H9 (cell line): Measurements from ENCODE around the gene SFMBT2. TPM values are rescaled to one million over a fixed set of nuclear protein-coding genes. Genes with fewer than 3 reads are reported as not detected.

Experiments
- DNase-seq: peaks from one replicate; pipeline ENCODE4 v3.0.0-alpha.2; 2017
- H2AFZ ChIP-seq: one replicate; pipeline ENCODE4 v1.6.1; 2013; ENCODE audit warnings: mild to moderate bottlenecking, low read length, control low read depth, moderate library complexity
- H2AK5ac ChIP-seq: 2 replicates; pipeline ENCODE4 v1.6.1; 2013; ENCODE audit warnings: low read length, control low read depth, mixed read lengths; ENCODE audit not compliant: insufficient read length
- H2BK120ac ChIP-seq: one replicate; pipeline ENCODE4 v1.6.1; 2013; ENCODE audit warnings: low read depth, mild to moderate bottlenecking, low read length, control low read depth, inconsistent platforms; ENCODE audit not compliant: poor library complexity, severe bottlenecking
- H2BK12ac ChIP-seq: 2 replicates; pipeline ENCODE4 v1.6.1; 2013; ENCODE audit warnings: low read length, control low read depth, mixed read lengths, low read depth; ENCODE audit not compliant: insufficient read length
- H2BK15ac ChIP-seq: 2 replicates; pipeline ENCODE4 v1.6.1; 2013; ENCODE audit warnings: low read depth, low read length, control low read depth
- H2BK20ac ChIP-seq: one replicate; pipeline ENCODE4 v1.6.1; 2013; ENCODE audit warnings: low read depth, mild to moderate bottlenecking, low read length, control low read depth, inconsistent platforms; ENCODE audit not compliant: poor library complexity, severe bottlenecking
- H2BK5ac ChIP-seq: 2 replicates; pipeline ENCODE4 v1.6.1; 2013; ENCODE audit warnings: low read length, control low read depth, mixed read lengths; ENCODE audit not compliant: insufficient read length
- H3K14ac ChIP-seq: 2 replicates; pipeline ENCODE4 v1.6.1; 2013; ENCODE audit warnings: low read length, control low read depth; ENCODE audit not compliant: insufficient read depth
- H3K18ac ChIP-seq: 2 replicates; pipeline ENCODE4 v1.6.1; 2013; ENCODE audit warnings: low read depth, mild to moderate bottlenecking, mixed read lengths, low read length, control low read depth; ENCODE audit not compliant: insufficient read length
- H3K23ac ChIP-seq: 2 replicates; pipeline ENCODE4 v1.6.1; 2013; ENCODE audit warnings: low read length, control low read depth, mixed read lengths, low read depth; ENCODE audit not compliant: insufficient read length
- H3K23me2 ChIP-seq: 2 replicates; pipeline ENCODE4 v1.6.1; 2013; ENCODE audit warnings: low read depth, mild to moderate bottlenecking, mixed read lengths, low read length, control low read depth; ENCODE audit not compliant: insufficient read length, poor library complexity, severe bottlenecking
- H3K27ac ChIP-seq: 2 replicates; pipeline ENCODE4 v1.5.1; 2013; ENCODE audit warnings: low read length, control low read depth, mixed read lengths, low read depth; ENCODE audit not compliant: insufficient read length
- H3K27me3 ChIP-seq: 2 replicates; pipeline ENCODE4 v1.6.1; 2013; ENCODE audit warnings: low read length, control low read depth, inconsistent platforms; ENCODE audit not compliant: insufficient read depth
- H3K4ac ChIP-seq: 2 replicates; pipeline ENCODE4 v1.6.1; 2013; ENCODE audit warnings: low read depth, mild to moderate bottlenecking, control low read depth, inconsistent platforms, low read length, moderate library complexity
- H3K4me1 ChIP-seq: 2 replicates; pipeline ENCODE4 v1.6.1; 2013; ENCODE audit warnings: low read length, control low read depth, inconsistent platforms; ENCODE audit not compliant: insufficient read depth
- H3K4me2 ChIP-seq: 2 replicates; pipeline ENCODE4 v1.6.1; 2013; ENCODE audit warnings: low read length, control low read depth, mixed read lengths; ENCODE audit not compliant: insufficient read length, insufficient read depth
- H3K56ac ChIP-seq: 2 replicates; pipeline ENCODE4 v1.6.1; 2013; ENCODE audit warnings: low read depth, mild to moderate bottlenecking, mixed read lengths, low read length, control low read depth; ENCODE audit not compliant: insufficient read length
- H3K79me1 ChIP-seq: 2 replicates; pipeline ENCODE4 v1.6.1; 2013; ENCODE audit warnings: low read depth, mild to moderate bottlenecking, moderate library complexity, low read length, control low read depth, inconsistent platforms; ENCODE audit not compliant: insufficient read depth, poor library complexity, severe bottlenecking
- H3K79me2 ChIP-seq: 2 replicates; pipeline ENCODE4 v1.6.1; 2013; ENCODE audit warnings: low read length, control low read depth, inconsistent platforms; ENCODE audit not compliant: insufficient read depth
- H3K9ac ChIP-seq: 2 replicates; pipeline ENCODE4 v1.6.1; 2013; ENCODE audit warnings: low read length, control low read depth, mixed read lengths; ENCODE audit not compliant: insufficient read length; ENCODE audit errors: extremely low read depth
- H3K9me3 ChIP-seq: one replicate; pipeline ENCODE4 v1.6.1; 2013; ENCODE audit warnings: low read depth, low read length, inconsistent platforms; ENCODE audit not compliant: control insufficient read depth
- H3T11ph ChIP-seq: one replicate; pipeline ENCODE4 v1.6.1; 2013; ENCODE audit warnings: mild to moderate bottlenecking, low read length, control low read depth, inconsistent platforms
- H4K20me1 ChIP-seq: one replicate; pipeline ENCODE4 v1.6.1; 2013; ENCODE audit not compliant: control insufficient read depth, insufficient read length, insufficient read depth
- H4K5ac ChIP-seq: 2 replicates; pipeline ENCODE4 v1.6.1; 2013; ENCODE audit warnings: low read depth, mild to moderate bottlenecking, mixed read lengths, low read length, control low read depth; ENCODE audit not compliant: insufficient read length
- H4K8ac ChIP-seq: replicated peaks from 2 replicates; pipeline ENCODE4 v1.6.1; 2013; ENCODE audit warnings: low read length, control low read depth, mixed read lengths, low read depth; ENCODE audit not compliant: insufficient read length
- H4K91ac ChIP-seq: 2 replicates; pipeline ENCODE4 v1.6.1; 2013; ENCODE audit warnings: low read depth, mild to moderate bottlenecking, moderate library complexity, mixed read lengths, low read length, control low read depth; ENCODE audit not compliant: insufficient read length
- H3K27ac Mint-ChIP-seq, 3 experiments: 2 replicates in 2 of 3; 3 replicates in 1 of 3; pipeline ENCODE4 v1.8.0; 2020 to 2021; ENCODE audit warnings: mixed read lengths in 3 of 3, mild to moderate bottlenecking in 1 of 3, moderate library complexity in 1 of 3
- H3K27me3 Mint-ChIP-seq: 2 replicates; pipeline ENCODE4 v1.8.0; 2021; ENCODE audit warnings: low read depth, mild to moderate bottlenecking, moderate library complexity, mixed read lengths
- H3K36me3 Mint-ChIP-seq, 3 experiments: 2 replicates in 2 of 3; 3 replicates in 1 of 3; pipeline ENCODE4 v1.8.0; 2020 to 2021; ENCODE audit warnings: low read depth in 3 of 3, mixed read lengths in 3 of 3; ENCODE audit not compliant: insufficient read depth in 1 of 3
- H3K4me1 Mint-ChIP-seq, 2 experiments: 2 replicates each; pipeline ENCODE4 v1.8.0; 2020; ENCODE audit warnings: mixed read lengths in 2 of 2
- H3K4me3 Mint-ChIP-seq, 2 experiments: 2 replicates in 1 of 2; 3 replicates in 1 of 2; pipeline ENCODE4 v1.8.0; 2020 to 2021; ENCODE audit warnings: mild to moderate bottlenecking in 2 of 2, mixed read lengths in 2 of 2, moderate library complexity in 1 of 2
- H3K9me3 Mint-ChIP-seq, 2 experiments: 2 replicates in 1 of 2; 3 replicates in 1 of 2; pipeline ENCODE4 v1.8.0; 2020; ENCODE audit warnings: mild to moderate bottlenecking in 2 of 2, mixed read lengths in 2 of 2, moderate library complexity in 1 of 2
- CTCF ChIP-seq: fragments of 200-600 bp; sonication (generic); conservative IDR thresholded peaks from 3 replicates; pipeline ENCODE4 v1.8.0; 2021; ENCODE audit warnings: antibody characterized with exemption, mild to moderate bottlenecking
- WGBS: extraction: QIAGEN DNeasy Blood & Tissue Kit; methylation state at CpG from one replicate; pipeline ENCODE4 v1.1.7; 2013; ENCODE audit warnings: missing lambda C conversion rate, low lambda C conversion rate, mixed read lengths; ENCODE audit not compliant: insufficient read length; ENCODE audit errors: extremely low coverage; 5-methylcytosine and 5-hydroxymethylcytosine counted together
- total RNA-seq: library from RNA; stranded (reverse); gene quantifications from 2 replicates; pipeline ENCODE4 v1.2.1, GENCODE V29; 2021

Gene SFMBT2
- total RNA-seq, 1 experiment from 2014 or later: 5.3 TPM

- Histone ChIP-seq H3K4me1 (no peaks in the 10 kb centered on the region), H3K23me2 (no peaks in the 10 kb centered on the region), H3K23ac (no peak overlapping the region), H3K27ac (no peak overlapping the region), H4K8ac (no peak overlapping the region), H3K9ac (no peak overlapping the region), H3K18ac (no peak overlapping the region), H3K4ac (no peak overlapping the region), H3K9me3 (no peaks in the 10 kb centered on the region), H2BK5ac (no peak overlapping the region), H2BK120ac (no peak overlapping the region), H3K56ac (no peak overlapping the region), H2BK20ac (no peak overlapping the region), H2AK5ac (no peak overlapping the region), H2AFZ (no peak overlapping the region), H2BK12ac (no peak overlapping the region), H3K79me1 (no peaks in the 10 kb centered on the region), H3K79me2 (no peaks in the 10 kb centered on the region), H3K4me2 (no peak overlapping the region), H4K20me1 (no peaks in the 10 kb centered on the region), H2BK15ac (no peak overlapping the region), H4K91ac (no peak overlapping the region), H3T11ph (no peak overlapping the region), H3K14ac (no peak overlapping the region), H4K5ac (no peak overlapping the region), H3K27me3 (no peaks in the 10 kb centered on the region)
- Mint-ChIP-seq H3K4me3 (no peak overlapping the region), H3K9me3 (peaks cover 11 to 16% of the 10 kb centered on the region in 2 experiments), H3K4me1 (no peaks in the 10 kb centered on the region), H3K27me3 (no peaks in the 10 kb centered on the region), H3K36me3 (peaks cover 30 to 41% (median 30%) of the 10 kb centered on the region in 3 experiments), H3K27ac (no peak overlapping the region)
- DNase-seq: no peak
- WGBS: no CpG with 5 or more reads among the region's 11 CpGs
- TF ChIP-seq CTCF: no peak
These were observed 236.9 kb downstream of the SFMBT2 start for GRCh38 chr10:7173948-7174347.
